Measurements from ENCODE around the gene SLC22A3. TPM values are rescaled to one million over a fixed set of nuclear protein-coding genes. Genes with fewer than 3 reads are reported as not detected.
"Not testable (repeated sequence)": the region's sequence is repeated elsewhere in the genome, so short reads cannot be mapped to it uniquely, and the experiment has no call there.

SLC22A3 gene
- total RNA-seq, 1 experiment from 2014 or later: 1.1 TPM

DNA sequence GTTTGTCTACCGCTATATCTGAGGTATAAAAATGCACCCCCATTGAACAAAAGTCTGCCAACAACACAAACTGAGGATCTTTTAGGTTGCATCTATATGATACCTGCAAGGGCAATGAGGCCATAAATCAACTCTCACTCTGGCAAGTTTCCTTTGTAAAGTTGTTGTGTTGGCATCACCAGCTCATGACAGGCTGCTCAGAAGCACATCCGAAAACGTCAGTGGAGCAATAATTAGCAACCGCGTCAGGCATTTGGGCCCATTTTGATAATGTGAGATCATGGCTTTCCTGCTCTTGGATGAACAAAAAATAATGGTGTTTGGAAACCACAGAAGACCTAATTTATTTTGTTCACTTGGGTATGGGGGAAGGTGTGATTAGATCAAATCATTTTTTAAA, 12.0 kb upstream of the SLC22A3 start:
- no peak for DNase-seq (ENCODE audit: low read depth)

DNA sequence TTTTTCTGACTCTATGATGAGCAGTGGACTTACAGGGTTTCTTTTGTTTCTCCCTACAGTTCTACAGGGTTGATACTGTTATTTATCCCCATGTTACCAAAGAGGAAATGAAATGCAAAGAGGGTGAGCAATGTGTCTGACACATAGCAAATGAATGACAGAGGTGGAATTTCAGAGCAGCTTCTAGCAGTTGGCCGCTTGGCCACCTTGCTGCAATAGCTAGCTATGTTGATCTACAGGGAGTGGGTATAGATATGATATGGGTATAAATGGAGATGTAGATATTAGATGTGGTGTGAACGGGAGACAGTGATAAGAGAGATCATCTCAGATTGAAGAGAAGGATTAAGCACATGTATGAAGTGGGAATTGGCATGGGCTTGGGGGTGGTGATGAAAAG, 10.9 kb upstream of the SLC22A3 start:
- peak; percentile 80 for DNase-seq (ENCODE audit: low read depth)

DNA sequence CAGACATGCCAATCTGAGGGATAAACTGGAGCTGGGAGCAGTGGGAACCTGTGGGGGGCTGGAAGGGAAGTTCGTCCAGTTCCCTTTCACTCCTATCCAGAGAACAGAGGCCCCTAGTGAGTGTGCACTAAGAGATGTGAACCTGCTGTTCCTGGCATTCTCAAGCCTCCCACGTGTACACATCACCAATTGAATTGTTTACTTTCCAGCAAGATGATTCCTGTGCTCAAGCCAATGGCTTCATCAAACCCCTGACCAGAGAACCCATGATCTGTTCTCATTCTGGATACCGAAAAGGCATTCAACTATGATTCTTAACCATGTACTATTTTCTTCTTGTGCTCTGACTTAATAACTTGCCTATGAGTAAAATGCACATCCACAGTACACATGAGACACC, 10.2 kb upstream of the SLC22A3 start:
- DNase-seq (ENCODE audit: low read depth): no peak

DNA sequence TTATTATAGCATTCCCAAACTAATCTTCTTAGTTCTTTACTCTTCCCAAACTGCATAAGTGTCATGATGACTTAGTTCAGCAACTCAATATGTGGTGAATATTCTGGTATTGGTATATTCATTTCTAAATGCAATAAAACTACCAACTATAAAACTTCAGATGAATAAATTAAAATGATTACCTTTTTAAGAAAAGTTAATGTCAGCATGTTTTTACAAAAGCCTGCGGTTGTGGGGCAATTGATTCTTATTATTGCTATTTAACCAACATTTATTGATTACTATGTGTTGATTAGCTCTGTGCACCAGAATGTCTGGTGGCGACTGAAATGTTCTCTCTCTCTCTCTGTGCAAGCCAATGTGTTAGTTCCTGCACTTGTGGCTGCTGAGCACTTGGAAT, 5.0 kb upstream of the SLC22A3 start:
- DNase-seq (ENCODE audit: low read depth): no peak

DNA sequence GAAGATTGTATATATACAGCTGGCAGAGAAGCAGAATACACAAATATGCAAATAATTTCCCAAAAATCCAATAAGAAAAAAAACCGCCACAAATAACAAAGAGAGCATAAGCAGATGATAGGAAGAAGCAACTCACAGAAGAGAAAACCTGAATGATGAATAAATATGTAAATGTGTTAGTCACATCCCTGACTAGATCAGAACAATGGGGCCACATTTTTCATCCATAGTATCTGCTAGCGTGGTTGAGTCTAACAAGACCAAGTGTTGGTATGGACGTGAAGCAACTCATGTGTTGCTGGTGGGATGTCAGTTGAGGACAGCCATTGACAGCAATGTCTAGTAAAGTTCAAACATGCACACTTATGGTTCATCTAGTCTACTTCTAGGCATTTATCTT, 3.9 kb upstream of the SLC22A3 start:
- no peak for DNase-seq (ENCODE audit: low read depth)

DNA sequence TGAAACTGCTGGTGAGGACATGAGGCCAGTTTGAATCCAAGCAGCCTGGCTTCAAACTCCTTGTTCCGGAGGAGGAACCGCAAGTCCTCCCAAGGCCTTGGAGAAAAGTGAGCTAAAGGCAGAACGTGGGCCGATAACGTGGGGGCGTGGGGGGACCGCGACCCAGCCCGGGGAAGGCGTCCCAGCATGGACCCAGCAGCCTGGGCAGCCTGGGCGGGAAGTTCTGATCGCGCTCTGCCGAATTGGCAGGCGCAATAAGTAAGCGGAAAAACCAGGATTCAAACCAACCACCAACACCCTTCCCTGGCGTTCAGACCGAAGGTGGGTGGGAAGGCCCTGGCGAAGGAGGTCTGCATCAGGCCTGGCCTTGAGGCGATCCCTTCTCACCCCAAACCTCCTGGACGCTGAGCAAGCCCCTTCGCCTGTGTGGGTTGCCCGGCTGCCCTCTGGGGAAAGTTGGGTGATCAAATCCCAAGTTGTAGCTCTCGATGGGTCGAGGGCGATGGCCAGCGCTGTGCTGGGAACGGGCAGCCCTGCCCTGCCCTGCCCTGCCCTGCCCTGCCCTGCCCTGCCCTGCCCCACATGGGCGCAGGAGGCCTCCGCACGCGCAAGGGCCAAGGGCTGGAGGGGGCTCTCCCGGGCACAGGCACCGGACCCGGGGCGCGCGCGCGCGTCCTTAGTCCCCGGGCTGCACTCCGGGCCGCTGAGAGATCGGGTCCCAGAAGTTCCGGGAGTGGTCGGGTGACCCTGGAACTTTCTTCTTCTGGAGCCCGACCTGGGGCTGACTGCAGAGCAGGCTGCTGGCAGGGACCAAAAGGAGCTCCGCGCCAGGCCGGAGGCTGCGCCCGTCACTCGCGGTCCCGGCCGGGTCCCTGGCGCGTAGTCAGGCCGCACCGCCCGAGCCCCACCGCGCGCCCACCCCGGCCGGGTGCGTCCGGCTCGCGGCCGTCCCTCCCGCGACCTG, 637 bp upstream of the SLC22A3 start:
- no peak for DNase-seq (ENCODE audit: low read depth)

DNA sequence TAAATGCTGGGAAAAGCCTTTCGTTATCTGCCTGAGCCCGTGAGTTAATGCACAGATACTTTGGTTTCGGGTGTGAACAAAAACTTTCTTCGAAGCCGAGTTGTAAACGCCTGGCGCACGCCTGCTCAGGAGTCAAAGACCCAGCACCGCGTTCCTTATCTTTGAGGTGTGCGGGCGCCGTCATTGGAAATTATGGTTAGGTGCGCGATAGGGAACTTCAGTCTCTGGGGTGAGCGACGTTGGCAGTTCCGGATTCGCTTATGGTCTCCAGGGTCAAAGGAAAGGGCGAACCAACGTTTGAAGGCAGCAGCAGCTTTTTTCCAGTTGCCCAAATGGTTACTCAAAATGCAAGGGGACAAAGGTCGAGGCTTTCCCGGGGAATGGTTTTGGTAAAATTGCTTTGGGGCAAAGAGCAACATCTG, 853 bp downstream of the SLC22A3 start:
- DNase-seq (ENCODE audit: low read depth): peak; percentile 49

DNA sequence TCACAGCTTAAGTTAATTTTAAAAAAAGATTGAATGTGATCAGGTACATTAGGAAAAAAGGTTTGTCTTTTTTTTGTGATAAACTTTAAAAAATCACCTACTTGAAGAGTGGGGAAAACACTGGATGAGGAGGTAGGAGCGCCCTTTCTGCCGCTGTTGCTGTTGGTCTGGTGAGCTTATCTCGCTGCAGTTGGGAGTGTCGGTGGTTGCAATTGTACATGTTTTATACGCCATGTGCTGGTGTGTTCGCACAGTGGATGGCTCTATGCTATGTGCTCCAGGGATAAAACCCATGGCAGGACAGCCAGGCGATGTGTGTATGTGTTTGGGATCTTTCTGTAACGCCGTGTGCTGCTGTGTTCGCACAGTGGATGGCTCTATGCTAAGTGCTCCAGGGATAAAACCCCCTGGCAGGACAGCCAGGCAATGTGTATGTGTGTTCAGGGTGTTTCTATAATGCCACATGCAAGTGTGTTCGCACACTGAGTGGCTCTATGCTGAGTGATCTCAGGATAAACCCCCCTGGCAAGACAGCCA, 1.7 kb downstream of the SLC22A3 start:
- no peak for DNase-seq (ENCODE audit: low read depth)

DNA sequence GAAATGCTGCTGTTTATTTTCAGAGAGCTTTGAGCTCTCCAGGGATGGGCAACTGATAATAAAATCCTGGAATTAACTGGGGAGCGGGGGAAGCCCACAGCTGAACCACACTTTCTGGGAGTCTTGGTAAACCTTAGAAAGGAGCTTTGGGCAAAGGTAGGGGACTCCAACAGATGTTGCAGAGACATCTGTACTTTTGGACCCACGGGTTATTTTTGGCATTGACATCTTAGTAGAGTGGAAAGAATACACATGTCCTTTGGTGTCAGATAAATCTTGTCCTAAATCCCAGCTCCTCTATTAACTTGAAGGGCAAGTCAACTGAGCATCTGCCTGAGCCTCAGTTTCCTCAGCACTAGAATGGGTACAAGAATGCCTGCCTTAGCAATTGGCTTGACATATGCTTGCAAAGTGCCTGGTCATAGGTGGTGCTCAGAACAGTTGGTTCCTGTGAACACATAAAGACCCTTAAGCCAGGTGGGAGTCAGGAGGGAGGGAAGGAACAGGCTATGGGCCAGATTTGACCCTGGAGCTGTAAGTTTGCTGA, 5.8 kb downstream of the SLC22A3 start:
- DNase-seq (ENCODE audit: low read depth): no peak

DNA sequence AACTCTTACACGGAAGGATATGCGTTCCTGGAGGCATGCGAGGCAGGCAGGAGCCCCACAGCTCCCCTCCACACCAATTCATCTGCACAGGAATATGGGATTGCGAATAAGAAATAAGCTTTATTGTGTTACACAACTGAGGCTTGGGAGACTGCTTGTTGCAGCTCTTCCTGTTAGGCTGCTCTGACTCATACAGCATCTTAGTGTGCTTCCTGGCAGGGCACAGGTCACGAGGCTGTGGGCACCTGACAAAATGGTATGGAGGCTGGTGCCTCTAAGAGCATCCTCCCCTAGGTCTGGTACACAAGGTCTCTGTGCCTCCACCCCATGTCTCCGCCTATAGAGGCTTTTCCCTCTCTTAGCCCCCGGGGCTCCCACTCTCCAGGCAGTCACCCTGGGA, 6.8 kb downstream of the SLC22A3 start:
- DNase-seq (ENCODE audit: low read depth): peak; percentile 72

DNA sequence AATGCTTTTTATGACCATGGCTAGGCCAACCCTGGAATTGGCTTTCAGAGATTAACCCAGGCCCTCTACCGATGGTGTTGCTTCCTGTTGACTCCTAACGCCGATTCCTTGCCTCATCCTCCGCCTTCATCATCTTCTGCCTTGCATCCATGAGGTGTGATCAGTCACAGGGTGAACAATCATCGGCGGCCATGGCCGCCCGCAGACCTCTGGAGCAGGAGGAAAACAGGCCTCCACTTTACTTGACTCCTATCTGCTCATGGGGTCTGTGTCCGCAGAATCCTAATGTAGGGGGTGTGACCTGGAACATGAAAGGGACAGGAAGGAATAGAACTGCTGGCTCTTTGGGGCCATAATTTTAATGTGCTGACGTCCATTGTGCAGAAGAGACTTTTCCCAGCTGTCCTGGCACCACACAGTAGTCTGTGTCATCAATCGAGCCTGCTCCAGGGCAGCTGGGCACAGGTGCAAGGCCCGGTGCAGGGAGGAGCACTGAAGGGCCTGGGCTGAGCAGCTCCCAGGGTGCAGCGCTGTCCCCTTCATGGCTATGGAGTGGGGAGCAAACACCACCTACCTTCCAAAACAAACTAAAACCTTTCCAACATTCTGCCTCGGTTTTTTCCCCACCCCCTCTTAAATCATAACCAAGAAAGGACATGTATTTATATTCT, 8.0 kb downstream of the SLC22A3 start:
- no peak for DNase-seq (ENCODE audit: low read depth)

DNA sequence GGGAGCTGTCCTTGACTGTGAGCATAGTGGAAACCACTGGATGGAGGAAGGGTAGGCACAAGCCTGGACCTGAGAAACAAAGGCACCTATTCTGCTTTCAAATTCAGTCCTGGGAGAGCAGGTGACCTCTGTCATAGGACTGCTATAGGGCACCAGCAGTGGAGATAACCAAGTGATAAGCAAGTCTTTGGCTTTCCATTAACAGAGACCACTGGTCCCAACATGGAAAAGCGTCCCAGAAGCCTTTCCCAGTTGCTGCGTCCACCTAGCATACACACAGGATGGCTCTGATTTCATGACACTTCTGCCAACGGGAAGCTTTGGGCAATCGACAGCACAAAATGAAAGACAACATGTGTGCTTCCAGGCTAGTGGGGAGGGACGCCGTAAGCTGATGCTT, 8.9 kb downstream of the SLC22A3 start:
- DNase-seq (ENCODE audit: low read depth): no peak

DNA sequence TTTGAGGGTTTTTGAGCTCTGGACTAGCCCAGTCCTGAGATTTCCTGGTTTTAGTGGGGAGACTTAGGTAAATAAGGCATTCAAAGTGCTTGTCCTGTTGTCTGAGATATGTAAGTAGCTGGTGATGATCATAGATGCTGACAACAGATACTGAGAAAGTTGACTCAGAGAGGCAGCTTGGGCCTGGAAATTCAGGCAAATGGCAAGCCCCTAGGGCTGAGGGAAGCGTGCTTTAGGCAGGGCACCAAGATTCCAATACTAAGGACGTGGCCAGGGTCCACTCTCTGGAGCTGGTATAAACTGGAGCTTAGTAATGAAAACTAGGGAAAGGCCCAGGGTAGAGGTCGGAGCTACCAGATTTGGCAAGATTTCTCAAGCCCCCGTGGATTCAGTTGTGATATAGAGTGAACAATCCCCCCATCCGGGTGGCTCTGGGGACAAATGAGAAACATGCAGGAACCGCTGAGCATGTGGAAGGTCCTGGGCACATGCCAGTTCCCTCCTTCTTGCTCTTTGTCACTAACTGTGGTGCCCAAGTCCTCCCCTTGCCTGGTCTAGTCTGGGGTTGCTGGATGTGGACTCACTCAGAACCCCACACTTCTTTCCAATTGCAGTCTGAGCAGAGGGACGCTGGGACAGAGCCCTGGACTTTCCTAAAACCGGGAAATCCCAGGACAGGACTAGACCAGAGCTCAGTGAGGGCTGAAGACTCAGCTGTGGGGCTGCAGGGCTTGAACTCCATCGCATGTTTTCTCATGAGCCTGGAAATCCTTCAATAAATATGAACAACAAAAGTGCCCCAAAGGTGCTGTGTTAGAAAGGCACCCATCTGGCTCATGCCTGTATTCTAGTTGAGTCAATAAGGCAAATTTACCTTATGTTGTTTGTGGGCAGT, 10.3 kb downstream of the SLC22A3 start:
- peak; percentile 71 for DNase-seq (ENCODE audit: low read depth)

DNA sequence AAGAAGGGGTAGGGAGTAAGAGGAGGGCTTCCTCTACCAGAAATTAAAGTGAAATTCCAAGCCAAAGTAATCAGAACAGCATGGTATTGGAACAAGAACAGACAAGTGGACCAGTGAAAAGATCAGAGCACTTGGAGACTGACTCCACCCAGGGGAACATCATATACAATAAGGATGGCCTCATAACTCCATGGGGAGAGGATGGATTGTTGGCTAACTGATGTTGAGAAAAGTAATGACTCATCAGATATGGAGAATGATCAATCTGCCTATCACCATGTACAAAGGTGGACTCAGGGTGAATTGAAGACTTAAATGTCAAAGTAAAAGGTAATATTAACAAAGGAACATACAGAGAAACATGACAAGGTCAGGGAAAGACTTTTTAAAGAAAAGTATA, 12.8 kb downstream of the SLC22A3 start:
- DNase-seq (ENCODE audit: low read depth): no peak

DNA sequence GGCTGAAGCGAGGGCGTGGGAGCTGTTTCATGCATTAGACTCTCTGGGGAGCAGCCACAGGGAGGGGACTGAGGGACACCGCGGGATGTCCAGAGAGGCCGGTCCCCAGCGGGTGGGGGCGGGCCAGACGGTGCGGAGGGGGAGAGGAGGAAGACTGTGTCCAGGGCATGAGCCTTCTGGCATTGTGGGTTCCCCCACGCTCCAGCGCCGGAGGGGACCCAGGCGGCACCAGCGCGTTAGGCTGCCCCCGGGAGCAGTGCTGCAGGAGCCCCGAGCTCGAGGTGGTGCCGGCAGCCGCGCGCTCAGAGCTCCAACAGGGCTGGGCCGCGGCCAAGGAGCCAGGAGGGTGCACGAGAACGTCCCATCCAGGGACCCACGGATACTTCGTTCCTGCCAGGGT, 14.4 kb downstream of the SLC22A3 start:
- DNase-seq (ENCODE audit: low read depth): no peak

DNA sequence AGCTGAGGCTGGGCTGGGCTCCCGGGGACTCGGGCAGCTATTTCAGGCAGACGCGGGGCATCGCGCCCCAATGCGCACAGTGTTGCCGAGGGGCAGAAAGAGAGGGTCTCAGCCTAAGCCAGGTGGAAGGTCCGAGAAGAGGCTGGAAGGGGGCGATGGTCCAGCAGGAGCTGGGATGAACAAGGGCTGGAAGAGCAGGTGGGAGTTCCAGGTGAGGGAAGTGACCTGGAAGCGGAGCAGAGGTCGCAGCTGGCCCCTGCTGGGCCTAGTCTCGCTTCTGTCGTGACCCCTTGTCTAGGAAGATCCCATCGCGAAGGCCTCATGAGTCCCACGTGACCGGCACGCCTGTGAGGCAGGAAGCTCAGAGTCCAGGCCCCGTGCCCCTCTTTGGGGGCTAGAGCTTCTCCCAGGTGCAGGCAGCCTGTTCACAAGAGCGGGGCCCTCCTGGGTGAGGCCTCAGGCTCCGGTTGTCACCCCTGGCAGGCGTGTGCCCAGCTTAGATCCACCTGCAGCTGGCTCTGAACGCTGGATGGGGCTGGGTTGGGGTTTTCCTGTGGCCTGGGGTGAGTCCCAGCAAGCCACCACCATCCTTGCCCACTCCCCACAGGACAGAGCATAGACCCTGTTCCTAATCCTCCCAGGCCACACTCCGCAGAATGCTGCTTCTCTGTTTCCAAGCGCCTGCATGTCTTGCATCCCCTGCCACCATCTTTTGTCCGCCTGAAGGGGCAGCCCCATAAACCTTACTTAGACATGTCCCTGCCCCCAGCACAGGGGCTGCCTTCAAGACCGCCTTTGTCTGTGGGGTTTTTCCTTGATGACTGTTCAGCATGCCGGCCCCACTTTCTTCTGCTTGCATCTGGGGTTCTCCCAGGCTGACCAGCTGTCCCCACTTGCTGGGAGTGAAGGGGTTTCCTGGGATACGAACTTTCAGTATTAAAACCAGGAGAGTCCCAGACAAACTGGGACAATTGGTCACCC, 15.1 kb downstream of the SLC22A3 start:
- no peak for DNase-seq (ENCODE audit: low read depth)

DNA sequence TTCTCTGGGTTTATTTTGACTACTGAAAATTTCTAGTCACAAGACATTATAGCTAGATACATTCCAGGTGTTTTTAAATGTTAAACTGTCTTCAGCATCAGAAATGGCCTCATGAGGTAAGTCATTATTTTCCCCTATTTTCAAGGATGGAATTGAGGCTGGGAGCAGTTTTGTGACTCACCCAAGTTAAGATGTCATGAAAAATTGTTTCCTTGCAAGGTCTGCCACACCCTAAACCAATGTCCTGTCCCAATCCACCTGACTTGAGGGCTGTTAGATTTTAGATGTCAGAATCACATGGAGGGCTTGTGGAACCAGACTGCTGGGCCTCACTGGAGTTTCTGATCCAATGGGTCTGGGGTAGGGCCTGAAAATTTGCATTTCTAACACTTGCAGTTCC, 16.9 kb downstream of the SLC22A3 start:
- no peak for DNase-seq (ENCODE audit: low read depth)

DNA sequence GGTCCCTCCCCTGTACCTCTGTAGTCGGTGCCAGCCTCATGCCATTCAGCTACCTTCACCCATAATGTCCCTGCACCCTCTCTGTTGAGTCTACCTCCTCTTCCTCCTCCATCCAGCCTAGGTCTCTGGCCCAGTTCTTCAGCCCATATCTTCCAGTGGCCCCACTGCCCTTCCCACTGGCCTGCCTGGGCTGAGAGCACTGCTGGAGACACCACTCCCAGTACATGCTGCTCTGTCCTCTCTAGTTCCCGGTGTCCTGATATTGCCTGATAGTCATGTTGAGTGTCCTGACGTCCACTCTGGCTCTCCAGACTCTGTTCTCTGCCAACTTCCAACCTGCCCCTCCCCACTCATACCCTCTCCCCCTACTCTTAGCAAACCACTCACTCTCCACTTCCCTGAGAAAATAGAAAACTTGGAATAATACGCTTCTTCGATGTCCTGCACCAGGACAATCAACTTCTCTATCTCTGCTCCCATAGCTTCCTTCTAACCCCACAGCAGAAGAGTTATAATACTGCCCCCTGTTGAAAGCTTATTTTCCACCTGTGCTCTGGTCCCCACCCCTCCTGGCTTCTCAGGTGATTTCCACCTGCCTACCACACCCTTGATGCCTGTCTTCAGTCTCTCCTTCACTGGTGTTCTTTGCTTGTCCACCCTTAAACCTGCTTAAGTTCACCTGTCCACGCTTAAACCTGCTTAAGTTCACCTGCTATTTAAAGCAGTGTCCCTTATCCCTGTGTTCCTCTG, 19.8 kb downstream of the SLC22A3 start:
- no peak for DNase-seq (ENCODE audit: low read depth)

DNA sequence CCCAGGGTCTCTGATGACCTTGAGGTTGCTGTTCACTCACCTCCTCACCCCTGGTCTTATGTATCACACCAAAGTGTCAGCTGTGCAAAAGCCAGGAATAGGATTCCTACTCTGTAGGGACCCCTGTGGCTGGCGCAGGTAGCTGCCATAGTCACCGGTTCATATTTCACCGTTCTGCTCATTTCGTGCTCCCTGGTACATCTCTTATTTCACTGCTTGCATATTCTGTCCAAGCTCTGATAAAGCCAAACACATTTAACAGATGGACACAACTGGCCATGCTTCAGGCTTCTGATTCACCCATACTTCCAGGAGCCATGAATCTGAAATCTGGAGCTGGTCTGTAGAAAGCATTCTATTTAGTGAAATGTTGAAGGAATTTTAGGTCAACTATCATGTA, 20.5 kb downstream of the SLC22A3 start:
- DNase-seq (ENCODE audit: low read depth): no peak

DNA sequence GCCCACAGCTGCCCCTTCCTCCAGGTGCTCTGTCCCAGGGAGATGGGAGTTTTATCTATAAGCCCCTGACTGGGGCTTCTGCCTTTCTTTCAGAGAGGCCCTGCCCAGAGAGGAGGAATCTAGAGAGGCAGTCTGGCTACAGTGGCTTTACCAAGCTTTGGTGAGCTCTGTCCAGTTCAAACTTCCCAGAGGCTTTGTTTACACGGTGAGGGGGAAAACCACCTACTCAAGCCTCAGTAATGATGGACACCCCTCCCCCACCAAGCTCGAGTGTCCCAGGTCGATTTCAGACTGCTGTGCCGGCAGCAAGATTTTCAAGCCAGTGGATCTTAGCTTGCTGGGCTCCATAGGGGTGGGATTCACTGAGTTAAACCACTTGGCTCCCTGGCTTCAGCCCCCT, 25.4 kb downstream of the SLC22A3 start:
- not testable (repeated sequence) for DNase-seq (ENCODE audit: low read depth)

Measured in M059J (cell line).